IMR-90 (cell line): ENCODE data around the gene DGKG. TPM values are rescaled to one million over a fixed set of nuclear protein-coding genes. Genes with fewer than 3 reads are reported as not detected.
A peak's percentile ranks its signal among the peaks of the same experiment; 100 is the strongest.

Source experiments
- ATAC-seq: fragments of 200-7000 bp; cut with Tn5 transposase; 2 replicates; pipeline ENCODE4 v1.9.1; 2020; ENCODE audit warnings: low read depth, mild to moderate bottlenecking, moderate library complexity
- BruUV-seq: library from RNA; stranded (reverse); fragments of 400-500 nt; replicated peaks from 2 replicates; lab custom pipeline; 2021; lab: Mats Ljungman, UMichigan
- CTCF ChIA-PET: fragments of 300-600 bp; formaldehyde crosslinking; extraction: SDS; loops from one replicate; lab custom pipeline; 2021; ENCODE audit warnings: antibody characterized with exemption; lab: Yijun Ruan, JAX
- POLR2A ChIA-PET: fragments of 300-600 bp; sonication (Branson Sonifier 250); formaldehyde crosslinking; loops from one replicate; lab custom pipeline; 2022; ENCODE audit warnings: antibody characterized with exemption; ENCODE audit not compliant: unreplicated experiment; lab: Charles Lee
- DNase-seq: peaks from one replicate; pipeline ENCODE4 v3.0.0; 2013
- H2AFZ ChIP-seq: replicated peaks from 2 replicates; pipeline ENCODE3; 2013; ENCODE audit warnings: low read length, mild to moderate bottlenecking; ENCODE audit not compliant: poor library complexity
- H2AK5ac ChIP-seq: 2 replicates; pipeline ENCODE4 v1.6.1; 2013; ENCODE audit warnings: low read depth, low read length, inconsistent platforms
- H2AK9ac ChIP-seq: replicated peaks from 2 replicates; pipeline ENCODE3; 2013; ENCODE audit warnings: mild to moderate bottlenecking, low read depth, low read length, moderate library complexity; ENCODE audit not compliant: poor library complexity
- H2BK120ac ChIP-seq: 2 replicates; pipeline ENCODE4 v1.6.1; 2013; ENCODE audit warnings: low read depth, low read length, inconsistent platforms
- H2BK15ac ChIP-seq: 3 replicates; pipeline ENCODE4 v1.6.1; 2013; ENCODE audit warnings: low read depth, low read length, inconsistent platforms
- H2BK20ac ChIP-seq: 2 replicates; pipeline ENCODE4 v1.6.1; 2013; ENCODE audit warnings: low read depth, mild to moderate bottlenecking, inconsistent platforms, low read length, moderate library complexity
- H2BK5ac ChIP-seq: 2 replicates; pipeline ENCODE4 v1.6.1; 2013; ENCODE audit warnings: mild to moderate bottlenecking, low read depth, low read length, inconsistent platforms; ENCODE audit not compliant: poor library complexity, severe bottlenecking
- H3K14ac ChIP-seq: replicated peaks from 2 replicates; pipeline ENCODE4 v1.6.1; 2013; ENCODE audit warnings: low read depth, low read length, inconsistent platforms
- H3K18ac ChIP-seq: 2 replicates; pipeline ENCODE4 v1.6.1; 2013; ENCODE audit warnings: low read depth, low read length, control low read depth
- H3K23ac ChIP-seq: 2 replicates; pipeline ENCODE4 v1.6.1; 2013; ENCODE audit warnings: low read depth, low read length, inconsistent platforms
- H3K27ac ChIP-seq: 2 replicates; pipeline ENCODE4 v1.5.1; 2013; ENCODE audit warnings: mild to moderate bottlenecking, control low read depth, low read length; ENCODE audit not compliant: insufficient read depth
- H3K27me3 ChIP-seq: 2 replicates; pipeline ENCODE4 v1.6.1; 2013; ENCODE audit warnings: low read length; ENCODE audit not compliant: control insufficient read depth, insufficient read depth
- H3K36me3 ChIP-seq: 2 replicates; pipeline ENCODE4 v1.6.1; 2013; ENCODE audit warnings: low read length, mixed read lengths; ENCODE audit not compliant: control insufficient read depth, insufficient read depth
- H3K4ac ChIP-seq: 2 replicates; pipeline ENCODE4 v1.6.1; 2013; ENCODE audit warnings: low read depth, low read length, inconsistent platforms
- H3K4me1 ChIP-seq: 2 replicates; pipeline ENCODE4 v1.6.1; 2013; ENCODE audit warnings: low read length, mixed read lengths; ENCODE audit not compliant: control insufficient read depth, insufficient read depth
- H3K4me2 ChIP-seq: 2 replicates; pipeline ENCODE4 v1.6.1; 2013; ENCODE audit warnings: low read depth, mild to moderate bottlenecking, control low read depth, low read length, moderate library complexity
- H3K4me3 ChIP-seq: 2 replicates; pipeline ENCODE4 v1.5.1; 2013; ENCODE audit warnings: low read depth, mild to moderate bottlenecking, control low read depth, low read length, moderate library complexity; ENCODE audit not compliant: insufficient read depth
- H3K56ac ChIP-seq: 2 replicates; pipeline ENCODE4 v1.6.1; 2013; ENCODE audit warnings: low read length, inconsistent platforms; ENCODE audit not compliant: insufficient read depth; ENCODE audit errors: extremely low read depth
- H3K79me1 ChIP-seq, 2 experiments: 2 replicates each; pipeline ENCODE4 v1.6.1; 2013; ENCODE audit warnings: low read length in 2 of 2, inconsistent platforms in 1 of 2, low read depth in 1 of 2
- H3K9ac ChIP-seq: 2 replicates; pipeline ENCODE4 v1.6.1; 2013; ENCODE audit warnings: low read depth, low read length, control low read depth
- H3K9me1 ChIP-seq: 2 replicates; pipeline ENCODE4 v1.6.1; 2013; ENCODE audit warnings: low read length, inconsistent platforms; ENCODE audit not compliant: insufficient read depth
- H3K9me3 ChIP-seq: 2 replicates; pipeline ENCODE4 v1.6.1; 2013; ENCODE audit warnings: low read length; ENCODE audit not compliant: control insufficient read depth, insufficient read depth
- H4K20me1 ChIP-seq: 2 replicates; pipeline ENCODE4 v1.6.1; 2013; ENCODE audit warnings: low read length, inconsistent platforms; ENCODE audit not compliant: insufficient read depth
- H4K5ac ChIP-seq: 2 replicates; pipeline ENCODE4 v1.6.1; 2013; ENCODE audit warnings: mild to moderate bottlenecking, low read depth, low read length, control low read depth
- H4K8ac ChIP-seq, 2 experiments: 2 replicates each; pipeline ENCODE4 v1.6.1; 2013; ENCODE audit warnings: low read depth in 2 of 2, low read length in 2 of 2, control low read depth in 1 of 2, inconsistent platforms in 1 of 2
- H4K91ac ChIP-seq: 2 replicates; pipeline ENCODE4 v1.6.1; 2013; ENCODE audit warnings: low read depth, low read length, inconsistent platforms; ENCODE audit not compliant: insufficient read depth
- MAZ ChIP-seq: IDR thresholded peaks from 2 replicates; pipeline ENCODE4 v1.6.1; 2012; ENCODE audit warnings: low read depth, mild to moderate bottlenecking, low read length, improper control_type of control experiment, moderate library complexity, borderline replicate concordance
- MXI1 ChIP-seq: IDR thresholded peaks from 2 replicates; pipeline ENCODE4 v1.6.1; 2012; ENCODE audit warnings: low read depth, mild to moderate bottlenecking, low read length, moderate library complexity, borderline replicate concordance
- NFE2L2 ChIP-seq: fragments of 150-350 bp; IDR thresholded peaks from 2 replicates; pipeline ENCODE4 v1.6.1; 2016; ENCODE audit warnings: low read depth, mild to moderate bottlenecking, low read length
- POLR2A ChIP-seq: IDR thresholded peaks from 2 replicates; pipeline ENCODE4 v1.6.1; 2012; ENCODE audit warnings: mild to moderate bottlenecking, low read depth, low read length
- WGBS, 2 experiments: methylation state at CpG; one replicate each; pipeline versions ENCODE4 v1.1.5 to v1.1.7; 2013; ENCODE audit warnings: missing lambda C conversion rate in 2 of 2; ENCODE audit not compliant: insufficient read length in 1 of 2; ENCODE audit errors: extremely low coverage in 2 of 2; 5-methylcytosine and 5-hydroxymethylcytosine counted together
- dilution Hi-C: fragments of 300-500 bp; cut with HindIII; formaldehyde crosslinking; loops from one replicate; pipeline ENCODE4 v1.14.3; 2018; ENCODE audit warnings: low sequenced_read_pairs; ENCODE audit not compliant: unreplicated experiment
- in situ Hi-C: fragments of 300-500 bp; cut with MboI; formaldehyde crosslinking; loops from 3 replicates; pipeline ENCODE4 v1.14.3; 2019; ENCODE audit warnings: low sequenced_read_pairs, inconsistent platforms, mixed read lengths
- intact Hi-C: fragments of 100-400 bp; cut with micrococcal nuclease; formaldehyde crosslinking; loops from 2 replicates; pipeline ENCODE4 v1.10.0; 2022
- polyA plus RNA-seq, 3 experiments: library from polyadenylated mRNA; depleted of rRNA; stranded (reverse); fragments of >200 nt; gene quantifications; 2 replicates each; pipeline ENCODE4 v1.2.3, GENCODE V29; 2012; ENCODE audit warnings: low replicate concordance in 1 of 3
- total RNA-seq: library from RNA; depleted of rRNA; stranded (reverse); fragments of >200 nt; gene quantifications from 2 replicates; pipeline ENCODE4 v1.2.3, GENCODE V29; 2012

DGKG gene
- total and polyA plus RNA-seq, 2 of the 4 experiments (the other 2 are of a cell fraction), result 1.2 to 4.1 TPM

DNA sequence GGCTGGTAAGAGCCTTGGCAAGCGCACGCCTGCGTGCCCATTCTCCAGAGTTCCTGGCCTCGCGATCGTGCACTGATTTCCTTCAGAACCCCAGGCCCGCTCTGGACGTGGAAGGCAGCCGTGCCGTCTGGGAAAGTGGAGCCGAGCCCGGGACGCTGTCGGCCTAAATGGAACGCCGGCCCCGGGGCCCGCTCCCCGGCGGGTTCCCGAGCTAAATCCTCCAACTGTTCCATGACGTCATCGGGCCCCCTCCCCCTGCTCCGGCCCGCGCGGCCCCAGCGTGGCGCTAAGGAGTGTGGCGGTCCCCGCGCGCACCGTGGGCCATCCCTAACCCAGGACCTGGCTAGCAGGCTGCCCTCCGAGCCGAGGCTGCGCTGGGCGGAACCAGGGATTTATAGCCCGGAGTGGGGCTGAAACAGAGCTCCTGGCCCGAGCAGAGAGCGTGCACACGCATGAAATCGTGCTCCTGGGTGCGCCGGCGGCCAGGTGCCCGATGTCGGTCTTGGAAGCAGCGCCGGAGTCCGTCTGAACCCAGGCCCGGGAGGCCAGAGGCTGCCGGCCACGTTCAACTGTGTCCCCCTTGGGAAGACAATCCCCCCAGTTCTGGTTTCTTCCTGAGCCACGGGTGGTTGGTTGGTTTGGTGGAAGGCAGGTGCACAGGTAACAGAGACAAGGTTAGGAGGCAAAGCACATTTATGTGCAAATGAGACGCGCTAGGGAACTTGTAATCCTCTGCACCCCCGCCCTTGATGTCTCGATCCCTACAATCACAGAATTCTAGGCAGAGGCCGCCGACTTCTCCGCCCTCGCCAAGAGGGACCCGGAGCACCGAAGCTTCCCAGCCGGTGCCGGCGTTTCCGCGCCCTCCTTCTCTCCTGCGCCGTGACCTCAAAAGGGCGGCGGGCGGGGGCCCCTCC, 168.2 kb downstream of the DGKG start:
- WGBS, 2 experiments, result 9% methylated on average over 28 of the region's 75 CpGs; no CpG with 5 or more reads in 1 of the 2 experiments
- no peak overlapping the region for H2BK120ac ChIP-seq
- H2BK15ac ChIP-seq, result no peak overlapping the region
- POLR2A ChIA-PET, result no interaction called here
- no peak overlapping the region for H3K23ac ChIP-seq
- H3K9ac ChIP-seq, result no peak overlapping the region
- H3K9me1 ChIP-seq, result no peaks in the 10 kb centered on the region
- no peak overlapping the region for H4K91ac ChIP-seq
- CTCF ChIA-PET, result no interaction called here
- intact Hi-C loops (no loop called here), dilution Hi-C loops (no loop called here), in situ Hi-C loops (no loop called here)
- H2BK5ac ChIP-seq, result no peak overlapping the region
- no peaks in the 10 kb centered on the region for H3K36me3 ChIP-seq
- TF ChIP-seq MXI1 (no peak), MAZ (no peak), NFE2L2 (no peak), POLR2A (no peak)
- no peak overlapping the region for H2BK20ac ChIP-seq
- H3K56ac ChIP-seq, result no peak overlapping the region
- H3K27me3 ChIP-seq, result peaks cover 56% of the 10 kb centered on the region
- H3K4me2 ChIP-seq, result no peak overlapping the region; the same call in 1 of the 2 replicates
- no peak for DNase-seq
- H3K4ac ChIP-seq, result no peak overlapping the region
- BruUV-seq, result no TSS peak
- H2AK5ac ChIP-seq, result no peak overlapping the region
- peak overlapping the region; percentile 68 for H2AFZ ChIP-seq
- no peak overlapping the region for H2AK9ac ChIP-seq
- H3K4me3 ChIP-seq, result no peak overlapping the region
- no peaks in the 10 kb centered on the region; the same call in 1 of the 2 replicates for H3K4me1 ChIP-seq
- H4K5ac ChIP-seq, result no peak overlapping the region
- peak; percentile 29; the same call in 1 of the 2 replicates for ATAC-seq
- no peak overlapping the region for H3K14ac ChIP-seq
- no peaks in the 10 kb centered on the region for H4K20me1 ChIP-seq
- no peak overlapping the region for H4K8ac ChIP-seq
- H3K18ac ChIP-seq, result no peak overlapping the region
- no peaks in the 10 kb centered on the region for H3K79me1 ChIP-seq
- H3K27ac ChIP-seq, result no peak overlapping the region
- no peaks in the 10 kb centered on the region for H3K9me3 ChIP-seq
